A549 (cell line): ENCODE results near the gene RAPGEF6. TPM values are rescaled to one million over a fixed set of nuclear protein-coding genes. Genes with fewer than 3 reads are reported as not detected.
A peak's percentile ranks its signal among the peaks of the same experiment; 100 is the strongest.

Experiments used
- ATAC-seq, 2 experiments: fragments of 200-7000 bp in 1 of 2; fragments of >200 bp in 1 of 2; cut with Nextera tagmentation in 1 of 2; cut with Tn5 transposase in 1 of 2; 3 replicates each; pipeline versions ENCODE4 v1.8.0 to v1.9.1; 2018 to 2020; ENCODE audit warnings: mild to moderate bottlenecking in 1 of 2, moderate library complexity in 1 of 2
- CTCF ChIA-PET: fragments of 300-600 bp; sonication (Branson Sonifier 250); formaldehyde crosslinking; extraction: SDS; loops from one replicate; lab custom pipeline; 2021; ENCODE audit warnings: antibody characterized with exemption, inconsistent platforms; lab: Yijun Ruan, JAX
- POLR2A ChIA-PET: fragments of 350-600 bp; formaldehyde crosslinking; extraction: SDS; loops from one replicate; lab custom pipeline; 2021; ENCODE audit warnings: antibody characterized with exemption, inconsistent platforms; lab: Yijun Ruan, JAX
- DNase-seq, 2 experiments: peaks; one replicate each; pipeline versions ENCODE4 v3.0.0 to v3.0.0-alpha.2; 2011 to 2016; ENCODE audit warnings: low read depth in 1 of 2, low spot score in 1 of 2
- FAIRE-seq: peaks from 2 replicates; lab custom pipeline; 2011; peaks lifted over from hg19 to GRCh38; lab: Jason Lieb, UNC
- H3K27ac ChIP-seq, 2 experiments: fragments of >200 bp; sonication (Bioruptor Twin); formaldehyde crosslinking; 3 replicates each; pipeline ENCODE4 v1.5.1; 2016 to 2017
- H3K4me1 ChIP-seq: fragments of >200 bp; sonication (Bioruptor Twin); formaldehyde crosslinking; 3 replicates; pipeline ENCODE4 v1.6.1; 2016
- H3K4me2 ChIP-seq: fragments of >200 bp; sonication (Bioruptor Twin); formaldehyde crosslinking; 3 replicates; pipeline ENCODE4 v1.6.1; 2016
- H3K4me3 ChIP-seq: fragments of >200 bp; sonication (Bioruptor Twin); formaldehyde crosslinking; 3 replicates; pipeline ENCODE4 v1.5.1; 2016
- H3K9me3 ChIP-seq: fragments of >200 bp; sonication (Bioruptor Twin); formaldehyde crosslinking; 3 replicates; pipeline ENCODE4 v1.6.1; 2016
- CBX2 ChIP-seq: fragments of 200-600 bp; sonication (generic); IDR thresholded peaks from 2 replicates; pipeline ENCODE4 v1.6.1; 2016; ENCODE audit warnings: low read depth, mild to moderate bottlenecking, borderline replicate concordance
- CBX8 ChIP-seq: fragments of 200-600 bp; sonication (generic); IDR thresholded peaks from 2 replicates; pipeline ENCODE4 v1.6.1; 2016
- CEBPB ChIP-seq, 2 experiments: fragments of >200 bp in 1 of 2; sonication (Bioruptor Twin) in 1 of 2; formaldehyde crosslinking in 1 of 2; IDR thresholded peaks; 2 replicates each; pipeline ENCODE4 v1.6.1; 2012 to 2016
- CHD2 ChIP-seq: fragments of 150-350 bp; IDR thresholded peaks from 2 replicates; pipeline ENCODE4 v1.6.1; 2014; ENCODE audit warnings: low read length; ENCODE audit not compliant: partially characterized antibody
- CHD4 ChIP-seq: fragments of 200-600 bp; sonication (generic); IDR thresholded peaks from 2 replicates; pipeline ENCODE4 v1.6.1; 2016; ENCODE audit warnings: antibody characterized with exemption, mild to moderate bottlenecking, borderline replicate concordance
- CTCF ChIP-seq: fragments of >200 bp; sonication (Bioruptor Twin); formaldehyde crosslinking; IDR thresholded peaks from 3 replicates; pipeline ENCODE4 v1.5.1; 2016
- E2F6 ChIP-seq: IDR thresholded peaks from 2 replicates; pipeline ENCODE4 v1.6.1; 2012; ENCODE audit warnings: low read depth, borderline replicate concordance
- EHF ChIP-seq: fragments of 250-450 bp; sonication (Bioruptor Pico); IDR thresholded peaks from 2 replicates; pipeline ENCODE4 v1.5.0; 2020; ENCODE audit warnings: mild to moderate bottlenecking
- EHMT2 ChIP-seq: fragments of 200-600 bp; sonication (generic); IDR thresholded peaks from 2 replicates; pipeline ENCODE4 v1.6.1; 2016; ENCODE audit warnings: antibody characterized with exemption, low read depth, mild to moderate bottlenecking, moderate library complexity
- ESRRA ChIP-seq: fragments of 150-350 bp; IDR thresholded peaks from 2 replicates; pipeline ENCODE4 v1.6.1; 2014; ENCODE audit warnings: mild to moderate bottlenecking, low read length, borderline replicate concordance
- FOSB ChIP-seq: fragments of 250-450 bp; sonication (Bioruptor Pico); IDR thresholded peaks from 2 replicates; pipeline ENCODE4 v1.5.0; 2020; ENCODE audit warnings: mild to moderate bottlenecking, moderate library complexity
- FOSL2 ChIP-seq, 2 experiments: fragments of 450-650 bp in 1 of 2; fragments of >200 bp in 1 of 2; sonication (Bioruptor Twin) in 1 of 2; formaldehyde crosslinking; IDR thresholded peaks; 2 replicates each; pipeline versions ENCODE4 v1.5.0 to v1.6.1; 2016 to 2020; ENCODE audit warnings: mild to moderate bottlenecking in 1 of 2, moderate library complexity in 1 of 2
- HOXA7 ChIP-seq: fragments of 250-450 bp; sonication (Bioruptor Pico); IDR thresholded peaks from 2 replicates; pipeline ENCODE4 v1.5.0; 2020; ENCODE audit warnings: mild to moderate bottlenecking, moderate library complexity
- HOXB5 ChIP-seq: fragments of 250-450 bp; sonication (Bioruptor Pico); IDR thresholded peaks from 2 replicates; pipeline ENCODE4 v1.5.0; 2020; ENCODE audit warnings: mild to moderate bottlenecking, moderate library complexity
- KDM5A ChIP-seq: fragments of 200-600 bp; sonication (generic); IDR thresholded peaks from 2 replicates; pipeline ENCODE4 v1.6.1; 2016; ENCODE audit warnings: antibody characterized with exemption, mild to moderate bottlenecking
- MAFK ChIP-seq: fragments of 450-650 bp; IDR thresholded peaks from 2 replicates; pipeline ENCODE4 v1.6.1; 2014; ENCODE audit not compliant: partially characterized antibody
- MAX ChIP-seq: IDR thresholded peaks from 2 replicates; pipeline ENCODE4 v1.6.1; 2012
- MYC ChIP-seq: IDR thresholded peaks from 2 replicates; pipeline ENCODE4 v1.6.1; 2012; ENCODE audit warnings: mild to moderate bottlenecking, inconsistent platforms, low read length, improper control_type of control experiment, borderline replicate concordance
- NPAS2 ChIP-seq: fragments of 250-450 bp; sonication (Bioruptor Pico); IDR thresholded peaks from 2 replicates; pipeline ENCODE4 v1.8.0; 2022; ENCODE audit warnings: mild to moderate bottlenecking, moderate library complexity, borderline replicate concordance
- PHF8 ChIP-seq: fragments of 200-600 bp; sonication (generic); IDR thresholded peaks from 2 replicates; pipeline ENCODE4 v1.6.1; 2016; ENCODE audit warnings: low read depth, mild to moderate bottlenecking, antibody characterized with exemption, moderate library complexity, borderline replicate concordance
- POLR2A ChIP-seq: IDR thresholded peaks from 2 replicates; pipeline ENCODE4 v1.6.1; 2012; ENCODE audit warnings: mild to moderate bottlenecking, low read length
- RARB ChIP-seq: fragments of 250-450 bp; sonication (Bioruptor Pico); IDR thresholded peaks from 2 replicates; pipeline ENCODE4 v1.8.0; 2021; ENCODE audit warnings: mild to moderate bottlenecking, moderate library complexity
- RCOR1 ChIP-seq: fragments of 150-350 bp; IDR thresholded peaks from 2 replicates; pipeline ENCODE4 v1.6.1; 2014; ENCODE audit warnings: antibody characterized with exemption, low read length, low read depth
- RFX5 ChIP-seq: fragments of 450-650 bp; IDR thresholded peaks from 2 replicates; pipeline ENCODE4 v1.7.1; 2014; ENCODE audit warnings: antibody characterized with exemption, mild to moderate bottlenecking, moderate library complexity
- RNF2 ChIP-seq: fragments of 200-600 bp; sonication (generic); IDR thresholded peaks from 2 replicates; pipeline ENCODE4 v1.6.1; 2016; ENCODE audit warnings: low read depth, mild to moderate bottlenecking, antibody characterized with exemption, moderate library complexity, borderline replicate concordance
- SMC3 ChIP-seq: fragments of >200 bp; sonication (Bioruptor Twin); formaldehyde crosslinking; IDR thresholded peaks from 3 replicates; pipeline ENCODE4 v1.6.1; 2018; ENCODE audit warnings: inconsistent platforms
- SREBF2 ChIP-seq: fragments of 450-650 bp; IDR thresholded peaks from 2 replicates; pipeline ENCODE4 v1.6.1; 2014; ENCODE audit warnings: mild to moderate bottlenecking, moderate library complexity
- TFCP2L1 ChIP-seq: fragments of 250-450 bp; sonication (Bioruptor Pico); IDR thresholded peaks from 2 replicates; pipeline ENCODE4 v1.5.0; 2021; ENCODE audit warnings: mild to moderate bottlenecking
- TP53 ChIP-seq: fragments of 250-450 bp; sonication (Bioruptor Pico); IDR thresholded peaks from 2 replicates; pipeline ENCODE4 v1.5.0; 2021; ENCODE audit warnings: mild to moderate bottlenecking, moderate library complexity
- ZFP36 ChIP-seq: fragments of 450-650 bp; IDR thresholded peaks from 2 replicates; pipeline ENCODE4 v1.6.1; 2014; ENCODE audit warnings: borderline replicate concordance; ENCODE audit not compliant: partially characterized antibody
- ZNF302 ChIP-seq: fragments of 250-450 bp; sonication (Bioruptor Pico); IDR thresholded peaks from 2 replicates; pipeline ENCODE4 v1.9.0; 2021; ENCODE audit warnings: inconsistent platforms, mild to moderate bottlenecking, moderate library complexity
- WGBS: methylation state at CpG from one replicate; pipeline ENCODE4 v1.1.6; 2017; ENCODE audit errors: missing lambda C conversion rate; 5-methylcytosine and 5-hydroxymethylcytosine counted together
- polyA minus RNA-seq: library from RNA; depleted of rRNA, polyadenylated mRNA; stranded (reverse); fragments of >200 nt; gene quantifications from 2 replicates; pipeline ENCODE4 v1.2.3, GENCODE V29; 2011; rRNA and poly(A)+ RNA removed
- polyA plus RNA-seq, 4 experiments: library from polyadenylated mRNA; depleted of rRNA in 3 of 4; stranded (reverse); fragments of >200 nt; fragmentation: RNase III in 1 of 4; extraction: RNeasy Plus Mini Kit Qiagen cat#74134 plus additional on column Dnase treatment in 1 of 4; gene quantifications; 2 replicates in 3 of 4; 3 replicates in 1 of 4; pipeline ENCODE4 v1.2.3, GENCODE V29; 2011 to 2017
- TF ChIP-seq, protein P1 (sequence below): fragments of 250-450 bp; sonication (Bioruptor Pico); IDR thresholded peaks from 2 replicates; pipeline ENCODE4 v1.5.0; 2021; ENCODE audit warnings: mild to moderate bottlenecking, moderate library complexity, borderline replicate concordance
- TF ChIP-seq, protein P2 (sequence below): fragments of >200 bp; sonication (Bioruptor Twin); formaldehyde crosslinking; IDR thresholded peaks from 3 replicates; pipeline ENCODE4 v1.6.1; 2016
- TF ChIP-seq, protein P3 (sequence below): fragments of >200 bp; sonication (Bioruptor Twin); formaldehyde crosslinking; IDR thresholded peaks from 2 replicates; pipeline ENCODE4 v1.6.1; 2016

Gene RAPGEF6
- polyA plus RNA-seq (2011; rRNA removed) (14.1 and 15.2 TPM in 2 replicates), polyA plus RNA-seq (2017; fragmentation: RNase III; extraction: RNeasy Plus Mini Kit Qiagen cat#74134 plus additional on column Dnase treatment) (5.9 to 6.4 TPM (median 5.9 TPM) in 3 replicates), polyA minus RNA-seq (31.0 and 34.0 TPM in 2 replicates)
- polyA plus RNA-seq (2012; cell fraction: cytosol; rRNA removed) = 2.3 and 2.4 TPM in 2 replicates
- 3.0 and 3.5 TPM in 2 replicates for polyA plus RNA-seq (2012; cell fraction: nucleus; rRNA removed)

- DNase-seq = peak; percentile 88 to 100
- 1% methylated on average over 41 of the region's 55 CpGs for WGBS
- H3K4me1 ChIP-seq = peaks cover 40% of the 10 kb centered on the region
- POLR2A ChIA-PET = interaction anchor here (1.1 to 1.5 kb wide), 3 partner anchors 12 to 162 kb away, joined by 3 to 11 read pairs (median 4); partner anchors contain the start of gene FNIP1
- H3K4me2 ChIP-seq = peak within 1 kb of the TSS; percentile 87
- H3K27ac ChIP-seq = peak within 1 kb of the TSS; percentile 95 to 97
- peak; percentile 92 to 97 for ATAC-seq
- no peaks in the 10 kb centered on the region for H3K9me3 ChIP-seq
- peak within 1 kb of the TSS; percentile 72 for H3K4me3 ChIP-seq
- CTCF ChIA-PET = no interaction called here
- peak; percentile 93 for FAIRE-seq
- TF ChIP-seq ZFP36 (no peak), SMC3 (peak; percentile 5; the same call in 1 of the 3 replicates), FOSL2 (IDR thresholded peaks at IDR 0.05) (no peak), FOSL2 (CRISPR knock-in tag; IDR thresholded peaks at IDR 0.05) (0 out of 2 replicates have a peak, but pooled peaks have one; percentile 5), EHF (CRISPR knock-in tag) (no peak), CHD2 (peak; percentile 90), CBX2 (no peak), SREBF2 (no peak), CHD4 (no peak), CBX8 (no peak), ZNF302 (CRISPR knock-in tag) (no peak), KDM5A (no peak), FOSB (no peak), HOXA7 (CRISPR knock-in tag) (no peak), CEBPB (IDR thresholded peaks at IDR 0.05) (no peak), RNF2 (no peak), E2F6 (peak; percentile 39; the same call in 1 of the 2 replicates), POLR2A (peak; percentile 81), EHMT2 (no peak), HOXB5 (CRISPR knock-in tag) (no peak), RFX5 (no peak), RARB (CRISPR knock-in tag) (no peak), RCOR1 (no peak), ESRRA (no peak), TP53 (CRISPR knock-in tag) (no peak), CTCF (no peak), PHF8 (peak; percentile 91), MAX (peak; percentile 91), TFCP2L1 (CRISPR knock-in tag) (no peak), MYC (peak; percentile 87), MAFK (peak; percentile 32), NPAS2 (CRISPR knock-in tag) (no peak)
- TF ChIP-seq, protein P1, sequence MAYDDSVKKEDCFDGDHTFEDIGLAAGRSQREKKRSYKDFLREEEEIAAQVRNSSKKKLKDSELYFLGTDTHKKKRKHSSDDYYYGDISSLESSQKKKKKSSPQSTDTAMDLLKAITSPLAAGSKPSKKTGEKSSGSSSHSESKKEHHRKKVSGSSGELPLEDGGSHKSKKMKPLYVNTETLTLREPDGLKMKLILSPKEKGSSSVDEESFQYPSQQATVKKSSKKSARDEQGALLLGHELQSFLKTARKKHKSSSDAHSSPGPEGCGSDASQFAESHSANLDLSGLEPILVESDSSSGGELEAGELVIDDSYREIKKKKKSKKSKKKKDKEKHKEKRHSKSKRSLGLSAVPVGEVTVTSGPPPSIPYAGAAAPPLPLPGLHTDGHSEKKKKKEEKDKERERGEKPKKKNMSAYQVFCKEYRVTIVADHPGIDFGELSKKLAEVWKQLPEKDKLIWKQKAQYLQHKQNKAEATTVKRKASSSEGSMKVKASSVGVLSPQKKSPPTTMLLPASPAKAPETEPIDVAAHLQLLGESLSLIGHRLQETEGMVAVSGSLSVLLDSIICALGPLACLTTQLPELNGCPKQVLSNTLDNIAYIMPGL (CRISPR knock-in tag) = no peak
- TF ChIP-seq, protein P2, sequence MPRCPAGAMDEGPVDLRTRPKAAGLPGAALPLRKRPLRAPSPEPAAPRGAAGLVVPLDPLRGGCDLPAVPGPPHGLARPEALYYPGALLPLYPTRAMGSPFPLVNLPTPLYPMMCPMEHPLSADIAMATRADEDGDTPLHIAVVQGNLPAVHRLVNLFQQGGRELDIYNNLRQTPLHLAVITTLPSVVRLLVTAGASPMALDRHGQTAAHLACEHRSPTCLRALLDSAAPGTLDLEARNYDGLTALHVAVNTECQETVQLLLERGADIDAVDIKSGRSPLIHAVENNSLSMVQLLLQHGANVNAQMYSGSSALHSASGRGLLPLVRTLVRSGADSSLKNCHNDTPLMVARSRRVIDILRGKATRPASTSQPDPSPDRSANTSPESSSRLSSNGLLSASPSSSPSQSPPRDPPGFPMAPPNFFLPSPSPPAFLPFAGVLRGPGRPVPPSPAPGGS = peak; percentile 38; the same call in 2 of the 3 replicates
- TF ChIP-seq, protein P3, sequence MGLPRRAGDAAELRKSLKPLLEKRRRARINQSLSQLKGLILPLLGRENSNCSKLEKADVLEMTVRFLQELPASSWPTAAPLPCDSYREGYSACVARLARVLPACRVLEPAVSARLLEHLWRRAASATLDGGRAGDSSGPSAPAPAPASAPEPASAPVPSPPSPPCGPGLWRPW = no peak
These were observed at the start of gene RAPGEF6 for GRCh38 chr5:131634996-131635683. Gene RAPGEF6, minus strand, starts transcription at chr5:131635229. Its CDS starts 199 bp downstream, at chr5:131635030.
